Measurements from ENCODE around the gene HOXC4. TPM values are rescaled to one million over a fixed set of nuclear protein-coding genes. Genes with fewer than 3 reads are reported as not detected.
A peak's percentile ranks its signal among the peaks of the same experiment; 100 is the strongest.

The HOXC4 gene
- total and polyA plus RNA-seq, 5 donors from 2014 or later, result 0.09 to 0.32 TPM; not detected in 3

- Histone ChIP-seq H3K36me3 (ENCODE audit: control insufficient read depth, insufficient read depth, low read length) (no peaks in the 10 kb centered on the region), H3K4me1 (ENCODE audit: control insufficient read depth, insufficient read depth, low read length, poor library complexity, severe bottlenecking) (peaks cover 38% of the 10 kb centered on the region), H3K27ac (ENCODE audit: insufficient read depth, low read length, poor library complexity, severe bottlenecking) (no peak overlapping the region), H3K27me3 (ENCODE audit: control insufficient read depth, insufficient read depth, low read length) (peaks cover 59% of the 10 kb centered on the region), H3K4me3 (ENCODE audit: low read depth, low read length) (no peak overlapping the region), H3K9me3 (ENCODE audit: control insufficient read depth in 2 of 2, low read length in 2 of 2) (no peaks in the 10 kb centered on the region)
- ATAC-seq (ENCODE audit: low read depth in 2 of 2) (no peak), DNase-seq (no peak)
- no peak overlapping the region for H3K27ac Mint-ChIP-seq
- no peaks in the 10 kb centered on the region for H3K36me3 Mint-ChIP-seq
- H3K9me3 Mint-ChIP-seq, result peaks cover 0 to 17% (median 0%) of the 10 kb centered on the region in 7 donors
- H3K4me3 Mint-ChIP-seq, result peak overlapping the region in 1 of 4 donors; percentile 4
- peaks cover 94% of the 10 kb centered on the region for H3K27me3 Mint-ChIP-seq
- H3K4me1 Mint-ChIP-seq, result peaks cover 0 to 47% (median 19%) of the 10 kb centered on the region in 4 donors
Measured at GRCh38 chr12:54012631-54013409, 40.8 kb upstream of the HOXC4 start.

- no peaks in the 10 kb centered on the region for H3K36me3 ChIP-seq (ENCODE audit: control insufficient read depth, insufficient read depth, low read length)
- no peak overlapping the region for H3K4me3 ChIP-seq (ENCODE audit: low read depth, low read length)
- H3K4me1 ChIP-seq (ENCODE audit: control insufficient read depth, insufficient read depth, low read length, poor library complexity, severe bottlenecking), result peaks cover 38% of the 10 kb centered on the region
- Mint-ChIP-seq H3K27ac (no peak overlapping the region), H3K9me3 (peaks cover 0 to 13% (median 0%) of the 10 kb centered on the region in 7 donors), H3K4me3 (no peak overlapping the region), H3K27me3 (peaks cover 93% of the 10 kb centered on the region), H3K36me3 (no peaks in the 10 kb centered on the region), H3K4me1 (peaks cover 0 to 44% (median 19%) of the 10 kb centered on the region in 4 donors)
- no peak for ATAC-seq (ENCODE audit: low read depth in 2 of 2)
- DNase-seq, result no peak
- H3K9me3 ChIP-seq (ENCODE audit: control insufficient read depth in 2 of 2, low read length in 2 of 2), result no peaks in the 10 kb centered on the region
- no peak overlapping the region for H3K27ac ChIP-seq (ENCODE audit: insufficient read depth, low read length, poor library complexity, severe bottlenecking)
- H3K27me3 ChIP-seq (ENCODE audit: control insufficient read depth, insufficient read depth, low read length), result peaks cover 52% of the 10 kb centered on the region
Measured at GRCh38 chr12:54014377-54015017, 39.1 kb upstream of the HOXC4 start.

GRCh38 chr12:54015018-54015931, 38.4 kb upstream of the HOXC4 start:
- Histone ChIP-seq H3K27ac (ENCODE audit: insufficient read depth, low read length, poor library complexity, severe bottlenecking) (no peak overlapping the region), H3K4me1 (ENCODE audit: control insufficient read depth, insufficient read depth, low read length, poor library complexity, severe bottlenecking) (peaks cover 33% of the 10 kb centered on the region), H3K36me3 (ENCODE audit: control insufficient read depth, insufficient read depth, low read length) (no peaks in the 10 kb centered on the region), H3K4me3 (ENCODE audit: low read depth, low read length) (no peak overlapping the region), H3K27me3 (ENCODE audit: control insufficient read depth, insufficient read depth, low read length) (peaks cover 54% of the 10 kb centered on the region), H3K9me3 (ENCODE audit: control insufficient read depth in 2 of 2, low read length in 2 of 2) (no peaks in the 10 kb centered on the region)
- ATAC-seq (ENCODE audit: low read depth in 2 of 2), result no peak
- DNase-seq, result no peak
- H3K27ac Mint-ChIP-seq, result no peak overlapping the region
- H3K36me3 Mint-ChIP-seq, result no peaks in the 10 kb centered on the region
- peaks cover 0 to 10% (median 0%) of the 10 kb centered on the region in 7 donors for H3K9me3 Mint-ChIP-seq
- H3K4me1 Mint-ChIP-seq, result peaks cover 0 to 43% (median 23%) of the 10 kb centered on the region in 4 donors
- no peak overlapping the region for H3K4me3 Mint-ChIP-seq
- H3K27me3 Mint-ChIP-seq, result peaks cover 93% of the 10 kb centered on the region

- Histone ChIP-seq H3K4me1 (ENCODE audit: control insufficient read depth, insufficient read depth, low read length, poor library complexity, severe bottlenecking) (peaks cover 32% of the 10 kb centered on the region), H3K9me3 (ENCODE audit: control insufficient read depth in 2 of 2, low read length in 2 of 2) (no peaks in the 10 kb centered on the region), H3K27ac (ENCODE audit: insufficient read depth, low read length, poor library complexity, severe bottlenecking) (no peak overlapping the region), H3K4me3 (ENCODE audit: low read depth, low read length) (no peak overlapping the region), H3K27me3 (ENCODE audit: control insufficient read depth, insufficient read depth, low read length) (peaks cover 51% of the 10 kb centered on the region), H3K36me3 (ENCODE audit: control insufficient read depth, insufficient read depth, low read length) (no peaks in the 10 kb centered on the region)
- ATAC-seq (ENCODE audit: low read depth in 2 of 2) (no peak), DNase-seq (no peak)
- H3K4me1 Mint-ChIP-seq, result peaks cover 0 to 39% (median 21%) of the 10 kb centered on the region in 4 donors
- H3K36me3 Mint-ChIP-seq, result no peaks in the 10 kb centered on the region
- H3K9me3 Mint-ChIP-seq, result peaks cover 0 to 6% (median 0%) of the 10 kb centered on the region in 7 donors
- peaks cover 93% of the 10 kb centered on the region for H3K27me3 Mint-ChIP-seq
- peak overlapping the region in 2 of 4 donors; percentile 16 to 44 for H3K4me3 Mint-ChIP-seq
- H3K27ac Mint-ChIP-seq, result no peak overlapping the region
Measured at GRCh38 chr12:54016051-54016450, 37.6 kb upstream of the HOXC4 start.

GRCh38 chr12:54016478-54016964, 37.1 kb upstream of the HOXC4 start:
- H3K4me1 Mint-ChIP-seq, result peaks cover 0 to 35% (median 16%) of the 10 kb centered on the region in 4 donors
- peaks cover 93% of the 10 kb centered on the region for H3K27me3 Mint-ChIP-seq
- Histone ChIP-seq H3K4me3 (ENCODE audit: low read depth, low read length) (no peak overlapping the region), H3K36me3 (ENCODE audit: control insufficient read depth, insufficient read depth, low read length) (no peaks in the 10 kb centered on the region), H3K27ac (ENCODE audit: insufficient read depth, low read length, poor library complexity, severe bottlenecking) (no peak overlapping the region), H3K4me1 (ENCODE audit: control insufficient read depth, insufficient read depth, low read length, poor library complexity, severe bottlenecking) (peaks cover 28% of the 10 kb centered on the region), H3K27me3 (ENCODE audit: control insufficient read depth, insufficient read depth, low read length) (peaks cover 49% of the 10 kb centered on the region), H3K9me3 (ENCODE audit: control insufficient read depth in 2 of 2, low read length in 2 of 2) (no peaks in the 10 kb centered on the region)
- DNase-seq (no peak), ATAC-seq (ENCODE audit: low read depth in 2 of 2) (no peak)
- H3K27ac Mint-ChIP-seq, result no peak overlapping the region
- peaks cover 0 to 5% (median 0%) of the 10 kb centered on the region in 7 donors for H3K9me3 Mint-ChIP-seq
- H3K4me3 Mint-ChIP-seq, result peak overlapping the region in 3 of 4 donors; percentile 16 to 44 (median 26)
- no peaks in the 10 kb centered on the region for H3K36me3 Mint-ChIP-seq

GRCh38 chr12:54017027-54017788, 36.4 kb upstream of the HOXC4 start:
- H3K27ac Mint-ChIP-seq, result peak overlapping the region in 2 of 3 donors; percentile 67 to 86
- DNase-seq, result no peak
- H3K36me3 Mint-ChIP-seq, result no peaks in the 10 kb centered on the region

More at GRCh38 chr12:54017027-54017788, 36.4 kb upstream of the HOXC4 start:
- H3K36me3 ChIP-seq (ENCODE audit: control insufficient read depth, insufficient read depth, low read length), result no peaks in the 10 kb centered on the region
- peaks cover 25% of the 10 kb centered on the region for H3K4me1 ChIP-seq (ENCODE audit: control insufficient read depth, insufficient read depth, low read length, poor library complexity, severe bottlenecking)
- peaks cover 51% of the 10 kb centered on the region for H3K27me3 ChIP-seq (ENCODE audit: control insufficient read depth, insufficient read depth, low read length)
- H3K9me3 ChIP-seq (ENCODE audit: control insufficient read depth in 2 of 2, low read length in 2 of 2), result no peaks in the 10 kb centered on the region
- Mint-ChIP-seq H3K4me3 (peak overlapping the region; percentile 77 to 86 (median 84)), H3K27me3 (peaks cover 93% of the 10 kb centered on the region), H3K4me1 (peaks cover 0 to 35% (median 15%) of the 10 kb centered on the region in 4 donors), H3K9me3 (peaks cover 0 to 8% (median 0%) of the 10 kb centered on the region in 7 donors)
- ATAC-seq (ENCODE audit: low read depth in 2 of 2), result peak; percentile 7 to 26
- H3K27ac ChIP-seq (ENCODE audit: insufficient read depth, low read length, poor library complexity, severe bottlenecking), result no peak overlapping the region
- peak overlapping the region; percentile 65 for H3K4me3 ChIP-seq (ENCODE audit: low read depth, low read length)
